NT2/D1 (cell line): ENCODE measurements around the gene ZSCAN21.
A peak's percentile ranks its signal among the peaks of the same experiment; 100 is the strongest.

Experiments used
- DNase-seq: peaks from one replicate; pipeline ENCODE4 v3.0.0-alpha.2; 2011; ENCODE audit warnings: low read depth, low spot score
- H3K27me3 ChIP-seq: 2 replicates; pipeline ENCODE4 v1.6.0; 2011; ENCODE audit warnings: mild to moderate bottlenecking; ENCODE audit not compliant: insufficient read length, insufficient read depth
- H3K36me3 ChIP-seq: 2 replicates; pipeline ENCODE4 v1.6.1; 2011; ENCODE audit warnings: mild to moderate bottlenecking, low read length, mixed read lengths; ENCODE audit not compliant: insufficient read depth, insufficient read length
- H3K4me1 ChIP-seq: 2 replicates; pipeline ENCODE4 v1.5.1; 2011; ENCODE audit not compliant: insufficient read depth, insufficient read length
- H3K4me3 ChIP-seq: 2 replicates; pipeline ENCODE4 v1.5.1; 2011; ENCODE audit warnings: low read depth; ENCODE audit not compliant: insufficient read length
- H3K9ac ChIP-seq: 2 replicates; pipeline ENCODE4 v1.6.0; 2011; ENCODE audit warnings: low read depth; ENCODE audit not compliant: insufficient read length
- H3K9me3 ChIP-seq: 2 replicates; pipeline ENCODE4 v1.5.1; 2011; ENCODE audit warnings: mild to moderate bottlenecking, low read length; ENCODE audit not compliant: insufficient read depth
- SUZ12 ChIP-seq: IDR thresholded peaks from 2 replicates; pipeline ENCODE4 v1.6.1; 2011; ENCODE audit not compliant: insufficient read length, insufficient read depth; ENCODE audit errors: extremely low read depth
- YY1 ChIP-seq: IDR thresholded peaks from 2 replicates; pipeline ENCODE4 v1.6.1; 2011; ENCODE audit not compliant: insufficient read length, insufficient read depth
- ZNF274 ChIP-seq: IDR thresholded peaks from 2 replicates; pipeline ENCODE4 v1.6.1; 2011; ENCODE audit warnings: mild to moderate bottlenecking, low read depth, low read length

Gene ZSCAN21

GRCh38 chr7:100093498-100093897 is 43.9 kb downstream of the ZSCAN21 start:
- Histone ChIP-seq H3K4me3 (no peak overlapping the region), H3K27me3 (no peaks in the 10 kb centered on the region), H3K4me1 (peaks cover 2% of the 10 kb centered on the region), H3K9ac (no peak overlapping the region), H3K36me3 (peaks cover 80% of the 10 kb centered on the region), H3K9me3 (no peaks in the 10 kb centered on the region)
- DNase-seq = no peak
- no peak for TF ChIP-seq YY1
- no peak for TF ChIP-seq ZNF274
- TF ChIP-seq SUZ12 = no peak

- Histone ChIP-seq H3K9me3 (no peaks in the 10 kb centered on the region), H3K27me3 (no peaks in the 10 kb centered on the region), H3K4me1 (peaks cover 5% of the 10 kb centered on the region), H3K36me3 (peaks cover 85% of the 10 kb centered on the region), H3K4me3 (no peak overlapping the region), H3K9ac (no peak overlapping the region)
- no peak for DNase-seq
- TF ChIP-seq ZNF274 = no peak
- TF ChIP-seq SUZ12 = no peak
- no peak for TF ChIP-seq YY1
Observed at GRCh38 chr7:100093925-100094486, 44.4 kb downstream of the ZSCAN21 start.

GRCh38 chr7:100095289-100095688 is 45.7 kb downstream of the ZSCAN21 start:
- peaks cover 9% of the 10 kb centered on the region for H3K4me1 ChIP-seq
- TF ChIP-seq YY1 (no peak), SUZ12 (no peak), ZNF274 (no peak)
- DNase-seq = no peak
- H3K9me3 ChIP-seq = no peaks in the 10 kb centered on the region
- no peak overlapping the region for H3K4me3 ChIP-seq
- no peak overlapping the region for H3K9ac ChIP-seq
- H3K36me3 ChIP-seq = peaks cover 95% of the 10 kb centered on the region
- H3K27me3 ChIP-seq = no peaks in the 10 kb centered on the region

GRCh38 chr7:100095704-100096103 is 46.1 kb downstream of the ZSCAN21 start:
- TF ChIP-seq ZNF274 (no peak), SUZ12 (no peak), YY1 (no peak)
- Histone ChIP-seq H3K36me3 (peaks cover 91% of the 10 kb centered on the region), H3K9ac (no peak overlapping the region), H3K4me3 (no peak overlapping the region), H3K9me3 (no peaks in the 10 kb centered on the region), H3K27me3 (no peaks in the 10 kb centered on the region), H3K4me1 (peaks cover 9% of the 10 kb centered on the region)
- DNase-seq = no peak

GRCh38 chr7:100098913-100099312 is 49.3 kb downstream of the ZSCAN21 start:
- Histone ChIP-seq H3K9ac (no peak overlapping the region), H3K4me1 (peaks cover 10% of the 10 kb centered on the region), H3K36me3 (peaks cover 64% of the 10 kb centered on the region), H3K4me3 (no peak overlapping the region), H3K9me3 (no peaks in the 10 kb centered on the region), H3K27me3 (no peaks in the 10 kb centered on the region)
- TF ChIP-seq ZNF274 = no peak
- TF ChIP-seq YY1 = no peak
- TF ChIP-seq SUZ12 = no peak
- DNase-seq = no peak

- Histone ChIP-seq H3K9ac (peak overlapping the region; percentile 100), H3K4me3 (peak overlapping the region; percentile 93), H3K36me3 (peaks cover 64% of the 10 kb centered on the region), H3K27me3 (no peaks in the 10 kb centered on the region), H3K9me3 (no peaks in the 10 kb centered on the region), H3K4me1 (peaks cover 10% of the 10 kb centered on the region)
- no peak for DNase-seq
- TF ChIP-seq YY1 (no peak), ZNF274 (no peak), SUZ12 (no peak)
Observed at GRCh38 chr7:100099452-100099851, 49.9 kb downstream of the ZSCAN21 start.

GRCh38 chr7:100100420-100101015 is 50.9 kb downstream of the ZSCAN21 start:
- Histone ChIP-seq H3K4me1 (peaks cover 10% of the 10 kb centered on the region), H3K9me3 (no peaks in the 10 kb centered on the region), H3K9ac (peak overlapping the region; percentile 100), H3K27me3 (no peaks in the 10 kb centered on the region), H3K36me3 (peaks cover 63% of the 10 kb centered on the region), H3K4me3 (peak overlapping the region; percentile 93)
- no peak for DNase-seq
- TF ChIP-seq SUZ12 = no peak
- no peak for TF ChIP-seq ZNF274
